ENCODE results near the gene IRAK4.

IRAK4 gene

GRCh38 chr12:43789941-43790340 lies 31.2 kb downstream of the IRAK4 start:
- no peak overlapping the region for H3K27ac ChIP-seq
- peaks cover 70% of the 10 kb centered on the region for H3K36me3 ChIP-seq
- H3K4me1 ChIP-seq (ENCODE audit: control insufficient read depth in 1 of 2, insufficient read depth in 1 of 2, low read depth in 1 of 2, low read length in 1 of 2): no peaks in the 10 kb centered on the region
- TF ChIP-seq, protein P1, sequence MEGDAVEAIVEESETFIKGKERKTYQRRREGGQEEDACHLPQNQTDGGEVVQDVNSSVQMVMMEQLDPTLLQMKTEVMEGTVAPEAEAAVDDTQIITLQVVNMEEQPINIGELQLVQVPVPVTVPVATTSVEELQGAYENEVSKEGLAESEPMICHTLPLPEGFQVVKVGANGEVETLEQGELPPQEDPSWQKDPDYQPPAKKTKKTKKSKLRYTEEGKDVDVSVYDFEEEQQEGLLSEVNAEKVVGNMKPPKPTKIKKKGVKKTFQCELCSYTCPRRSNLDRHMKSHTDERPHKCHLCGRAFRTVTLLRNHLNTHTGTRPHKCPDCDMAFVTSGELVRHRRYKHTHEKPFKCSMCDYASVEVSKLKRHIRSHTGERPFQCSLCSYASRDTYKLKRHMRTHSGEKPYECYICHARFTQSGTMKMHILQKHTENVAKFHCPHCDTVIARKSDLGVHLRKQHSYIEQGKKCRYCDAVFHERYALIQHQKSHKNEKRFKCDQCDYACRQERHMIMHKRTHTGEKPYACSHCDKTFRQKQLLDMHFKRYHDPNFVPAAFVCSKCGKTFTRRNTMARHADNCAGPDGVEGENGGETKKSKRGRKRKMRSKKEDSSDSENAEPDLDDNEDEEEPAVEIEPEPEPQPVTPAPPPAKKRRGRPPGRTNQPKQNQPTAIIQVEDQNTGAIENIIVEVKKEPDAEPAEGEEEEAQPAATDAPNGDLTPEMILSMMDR (IDR thresholded peaks at IDR 0.05): no peak
- no peaks in the 10 kb centered on the region for H3K9me3 ChIP-seq
- no peaks in the 10 kb centered on the region for H3K27me3 ChIP-seq
- H3K4me3 ChIP-seq (ENCODE audit: low read depth in 1 of 2, low read length in 1 of 2): no peak overlapping the region

GRCh38 chr12:43795716-43796280 lies 37.0 kb downstream of the IRAK4 start:
- peaks cover 86% of the 10 kb centered on the region for H3K36me3 ChIP-seq
- no peak overlapping the region for H3K4me3 ChIP-seq (ENCODE audit: low read depth in 1 of 2, low read length in 1 of 2)
- no peak overlapping the region for H3K27ac ChIP-seq
- H3K9me3 ChIP-seq: no peaks in the 10 kb centered on the region
- no peaks in the 10 kb centered on the region for H3K27me3 ChIP-seq
- TF ChIP-seq, protein P1 (IDR thresholded peaks at IDR 0.05): no peak
- no peaks in the 10 kb centered on the region for H3K4me1 ChIP-seq (ENCODE audit: control insufficient read depth in 1 of 2, insufficient read depth in 1 of 2, low read depth in 1 of 2, low read length in 1 of 2)

GRCh38 chr12:43797561-43798217 lies 38.9 kb downstream of the IRAK4 start:
- TF ChIP-seq, protein P1 (IDR thresholded peaks at IDR 0.05): no peak
- Histone ChIP-seq H3K9me3 (no peaks in the 10 kb centered on the region), H3K36me3 (peaks cover 95% of the 10 kb centered on the region), H3K4me3 (ENCODE audit: low read depth in 1 of 2, low read length in 1 of 2) (no peak overlapping the region), H3K27ac (no peak overlapping the region), H3K4me1 (ENCODE audit: control insufficient read depth in 1 of 2, insufficient read depth in 1 of 2, low read depth in 1 of 2, low read length in 1 of 2) (peaks cover 0 to 1% of the 10 kb centered on the region in 2 experiments), H3K27me3 (no peaks in the 10 kb centered on the region)

- Histone ChIP-seq H3K27me3 (peaks cover 5% of the 10 kb centered on the region), H3K27ac (peak overlapping the region; percentile 88), H3K4me1 (ENCODE audit: control insufficient read depth in 1 of 2, insufficient read depth in 1 of 2, low read depth in 1 of 2, low read length in 1 of 2) (peaks cover 49% of the 10 kb centered on the region in 2 experiments), H3K36me3 (peaks cover 34% of the 10 kb centered on the region), H3K4me3 (ENCODE audit: low read depth in 1 of 2, low read length in 1 of 2) (peak overlapping the region; percentile 90 to 91), H3K9me3 (no peaks in the 10 kb centered on the region)
- TF ChIP-seq, protein P1 (IDR thresholded peaks at IDR 0.05): no peak
These were observed 46.6 kb downstream of the IRAK4 start for GRCh38 chr12:43805149-43805859.

GRCh38 chr12:43805860-43806736 lies 47.3 kb downstream of the IRAK4 start, which contains the start of gene TWF1:
Gene TWF1 (minus strand): TSS chr12:43806317. CDS start chr12:43806245, 72 bp downstream.
- TF ChIP-seq, protein P1 (IDR thresholded peaks at IDR 0.05): peak; percentile 58
- Histone ChIP-seq H3K27me3 (peaks cover 13% of the 10 kb centered on the region), H3K27ac (peak within 1 kb of the TSS; percentile 88), H3K9me3 (no peaks in the 10 kb centered on the region), H3K4me3 (ENCODE audit: low read depth in 1 of 2, low read length in 1 of 2) (peak within 1 kb of the TSS; percentile 90 to 91), H3K36me3 (peaks cover 26% of the 10 kb centered on the region), H3K4me1 (ENCODE audit: control insufficient read depth in 1 of 2, insufficient read depth in 1 of 2, low read depth in 1 of 2, low read length in 1 of 2) (peaks cover 49% of the 10 kb centered on the region in 2 experiments)

Measured in neutrophil (primary cell).